GM12865 (cell line): ENCODE results near the gene NAT8.
"Not testable (repeated sequence)": the region's sequence is repeated elsewhere in the genome, so short reads cannot be mapped to it uniquely, and the experiment has no call there.

Experiments used
- DNase-seq: peaks from one replicate; pipeline ENCODE4 v3.0.0; 2010; ENCODE audit warnings: low read depth
- H3K4me3 ChIP-seq: 2 replicates; pipeline ENCODE4 v1.5.1; 2011; ENCODE audit warnings: mild to moderate bottlenecking, low read depth, low read length, control low read depth
- CTCF ChIP-seq: IDR thresholded peaks from 2 replicates; pipeline ENCODE4 v1.5.1; 2011; ENCODE audit warnings: low read length, control low read depth, low read depth, inconsistent platforms; ENCODE audit not compliant: insufficient read depth; ENCODE audit errors: missing control alignments

Gene NAT8

DNA sequence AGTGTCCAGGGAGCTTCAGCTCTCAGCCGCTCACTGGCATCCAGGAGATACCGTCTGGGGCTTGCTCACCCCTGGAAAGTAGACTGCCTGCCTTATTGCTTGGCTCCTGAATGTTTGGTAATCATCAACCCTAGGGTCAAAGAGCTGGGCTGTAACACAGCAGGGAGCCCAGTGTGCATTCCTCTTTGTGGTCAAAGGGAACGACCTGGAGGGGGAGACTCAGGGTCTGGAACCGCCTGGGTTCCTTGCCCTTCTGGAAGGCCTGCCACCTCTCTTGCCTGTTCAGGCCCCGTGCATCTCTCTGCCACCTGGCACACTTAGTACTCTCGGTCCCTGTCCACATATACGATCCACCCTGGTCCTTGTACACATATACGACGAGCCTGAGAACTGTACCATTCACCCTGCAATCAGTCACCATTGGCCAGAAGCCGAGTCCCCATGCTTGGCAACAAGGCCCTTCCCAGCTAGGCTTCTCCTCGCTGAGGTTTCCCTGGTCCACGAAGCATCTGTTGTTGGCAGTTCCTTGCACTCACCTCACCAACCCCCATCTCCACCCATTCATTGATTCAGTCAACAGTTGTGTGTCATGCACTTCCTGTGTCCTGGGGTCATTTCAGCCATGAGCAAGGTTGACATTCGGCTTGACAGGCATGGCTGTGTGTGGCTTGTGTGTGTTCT is at the start of gene NAT8:
Gene NAT8, minus strand, starts transcription at position 85 of the 681 bp plus-strand sequence. CDS start 794 bp downstream, outside the sequence.
- no peak for DNase-seq
- no peak within 1 kb of the TSS for H3K4me3 ChIP-seq
- TF ChIP-seq CTCF = no peak

DNA sequence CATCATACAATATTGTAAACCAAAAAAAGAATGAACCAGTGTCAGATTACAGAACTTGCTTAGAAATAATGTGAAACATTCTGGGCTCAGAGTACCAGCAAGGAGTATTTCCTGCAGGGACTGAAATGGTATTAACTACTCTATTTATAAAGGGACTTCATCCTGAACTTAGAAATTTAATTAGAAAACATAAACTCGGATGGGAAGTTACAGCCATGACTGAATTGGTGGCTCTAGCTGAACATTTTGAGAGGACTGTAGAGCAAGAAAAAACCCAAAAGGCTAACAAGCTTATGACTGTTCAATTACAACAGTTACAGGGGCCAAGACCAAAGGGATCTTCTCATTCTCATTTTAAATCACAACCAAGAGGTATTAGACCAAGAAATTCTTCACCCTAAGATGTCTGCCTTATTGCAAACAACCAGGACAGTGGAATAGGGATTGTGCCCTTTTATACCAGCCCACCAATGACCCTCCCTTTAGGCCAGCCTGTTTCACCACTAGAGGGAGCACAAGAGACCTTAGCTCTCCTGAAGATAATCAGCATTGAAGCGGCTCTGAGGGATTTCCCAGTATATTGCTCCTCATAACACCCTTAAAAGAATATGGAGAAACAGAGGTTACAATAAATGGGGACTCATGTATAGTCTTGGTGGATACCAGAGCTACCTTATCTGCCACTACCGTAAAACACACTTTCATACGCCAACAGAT is 48.3 kb upstream of the NAT8 start:
- peak; percentile 54 for TF ChIP-seq CTCF
- peak; percentile 42 for DNase-seq
- H3K4me3 ChIP-seq = not testable (repeated sequence)

GRCh38 chr2:73688494-73688893 is 46.3 kb upstream of the NAT8 start:
- not testable (repeated sequence) for DNase-seq, H3K4me3 ChIP-seq

DNA sequence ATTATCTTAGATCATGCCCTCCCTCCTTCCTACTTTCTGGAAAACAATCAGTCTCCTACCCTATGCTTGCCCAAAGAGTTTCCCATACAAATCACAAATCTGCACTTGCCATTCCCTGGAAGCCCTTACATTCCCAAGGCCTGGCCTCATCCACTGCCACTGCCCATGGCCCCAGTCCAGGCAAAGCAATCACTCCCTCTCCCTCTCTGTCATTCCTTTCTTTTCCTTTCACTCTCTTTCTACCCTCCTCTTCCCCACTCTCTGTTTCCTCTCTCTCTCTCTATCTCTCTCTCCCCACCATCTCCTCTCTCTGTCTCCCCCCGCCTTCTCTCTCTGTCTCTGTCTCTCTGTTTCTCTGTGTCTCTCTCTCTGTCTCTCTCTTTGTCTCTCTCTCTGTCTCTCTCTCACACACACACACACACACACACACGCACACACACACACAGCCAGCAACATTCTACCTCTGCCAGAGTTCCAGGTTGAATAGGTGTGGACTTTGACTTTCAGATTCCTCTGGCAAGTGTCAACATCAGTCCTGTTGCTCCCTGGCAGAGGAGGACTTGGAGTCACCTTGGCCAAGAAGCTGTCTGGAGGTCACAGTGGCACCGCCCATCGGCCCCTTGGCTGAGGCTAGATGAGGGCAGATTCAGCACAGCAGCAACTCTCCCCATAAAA is 43.7 kb upstream of the NAT8 start:
- no peak for TF ChIP-seq CTCF
- DNase-seq = no peak
- no peak overlapping the region for H3K4me3 ChIP-seq

GRCh38 chr2:73684905-73685304 is 42.7 kb upstream of the NAT8 start:
- H3K4me3 ChIP-seq, DNase-seq: not testable (repeated sequence)

DNA sequence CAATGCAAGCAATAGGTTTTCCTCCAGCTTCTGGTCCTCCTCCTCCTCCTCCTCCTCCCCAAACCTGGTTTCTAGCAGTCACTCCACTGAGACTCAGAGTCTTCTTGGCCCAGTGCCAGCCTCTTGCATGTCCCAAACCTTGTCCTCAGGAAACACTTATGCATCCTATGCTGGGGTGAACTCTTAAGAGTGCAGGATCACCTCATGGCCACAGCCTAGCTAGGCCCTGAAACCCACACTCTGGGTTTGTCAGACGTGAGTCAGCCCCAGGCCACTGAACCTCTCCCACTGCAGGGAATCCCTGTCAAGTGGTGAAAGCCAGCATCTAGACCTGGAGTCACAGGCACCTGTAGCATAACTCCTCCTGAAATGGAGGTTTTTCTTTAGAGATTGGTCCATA is 42.1 kb upstream of the NAT8 start:
- not testable (repeated sequence) for DNase-seq, H3K4me3 ChIP-seq

GRCh38 chr2:73679951-73680571 is 37.8 kb upstream of the NAT8 start:
- TF ChIP-seq CTCF = peak; percentile 45
- DNase-seq = peak; percentile 33

GRCh38 chr2:73679237-73679636 is 37.0 kb upstream of the NAT8 start:
- H3K4me3 ChIP-seq, DNase-seq: not testable (repeated sequence)

More at GRCh38 chr2:73679951-73680571, 37.8 kb upstream of the NAT8 start:
- not testable (repeated sequence) for H3K4me3 ChIP-seq

- DNase-seq, H3K4me3 ChIP-seq: not testable (repeated sequence)
Measured at GRCh38 chr2:73678008-73678407, 35.8 kb upstream of the NAT8 start.

DNA sequence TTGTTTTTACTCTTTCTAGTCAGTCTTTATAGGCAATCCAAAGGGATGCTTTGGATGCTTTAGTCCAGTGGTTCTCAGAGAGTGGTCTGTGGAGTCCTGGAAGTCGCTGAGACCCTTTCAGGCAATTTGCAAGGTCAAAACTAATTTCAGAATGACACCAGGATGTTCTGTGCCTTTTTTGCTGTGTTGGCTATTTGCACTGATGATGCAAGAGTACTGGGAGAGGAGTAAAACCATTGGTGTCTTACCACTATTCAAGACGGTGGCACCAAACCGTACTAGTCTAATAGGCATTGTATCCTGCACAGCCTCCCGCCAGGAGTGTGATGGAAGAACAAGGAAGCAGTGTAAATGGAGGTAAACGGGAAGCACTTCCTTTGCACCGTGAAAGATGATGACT is 34.0 kb upstream of the NAT8 start:
- not testable (repeated sequence) for H3K4me3 ChIP-seq, DNase-seq

- not testable (repeated sequence) for H3K4me3 ChIP-seq
- peak; percentile 42 for DNase-seq
Measured at GRCh38 chr2:73674696-73675157, 32.5 kb upstream of the NAT8 start.

DNA sequence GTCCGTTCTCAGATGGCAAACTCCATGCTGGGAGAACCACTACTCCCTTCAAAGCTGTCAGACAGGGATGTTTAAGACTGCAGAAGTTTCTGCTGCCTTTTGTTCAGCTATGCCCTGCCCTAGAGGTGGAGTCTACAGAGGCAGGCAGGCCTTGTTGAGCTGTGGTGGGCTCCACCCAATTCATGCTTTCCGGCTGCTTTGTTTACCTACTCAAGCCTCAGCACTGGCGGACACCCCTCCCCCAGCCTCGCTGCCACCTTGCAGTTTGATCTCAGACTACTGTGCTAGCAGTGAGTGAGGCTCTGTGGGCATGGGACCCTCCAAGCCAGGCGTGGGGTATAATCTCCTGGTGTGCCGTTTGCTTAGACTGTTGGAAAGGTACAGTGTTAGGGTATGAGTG is 27.8 kb upstream of the NAT8 start:
- not testable (repeated sequence) for DNase-seq, H3K4me3 ChIP-seq

GRCh38 chr2:73667239-73667638 is 25.0 kb upstream of the NAT8 start:
- not testable (repeated sequence) for DNase-seq, H3K4me3 ChIP-seq
